ENCODE results near the gene CCDC141. TPM values are rescaled to one million over a fixed set of nuclear protein-coding genes. Genes with fewer than 3 reads are reported as not detected.

Gene CCDC141
- total RNA-seq, 1 donor from 2014 or later, result 90.3 TPM

- no peak for DNase-seq (ENCODE audit: low spot score)
These were observed 267.7 kb downstream of the CCDC141 start for GRCh38 chr2:178782236-178782635.

Other genes starting within 250 kb of the CCDC141 start
- gene TTN, start 242.7 kb downstream of the CCDC141 start, total RNA-seq, result 92.5 TPM
- gene SESTD1, start 214.7 kb upstream of the CCDC141 start, total RNA-seq, result 95.4 TPM

Data from mucosa of gallbladder (tissue), 1 donor.